Neural cell (in vitro differentiated cells): ENCODE results near the gene FADS3. TPM values are rescaled to one million over a fixed set of nuclear protein-coding genes. Genes with fewer than 3 reads are reported as not detected.

ENCODE experiments used
- H2AFZ ChIP-seq: fragments of 200-600, 300-800 bp; sonication (generic), shearing (Covaris generic); 2 replicates; pipeline ENCODE4 v1.6.0; 2014; ENCODE audit warnings: low read depth, mild to moderate bottlenecking, antibody characterized with exemption, low read length, moderate library complexity
- H3F3A ChIP-seq: fragments of 200-600 bp; shearing (Covaris generic); 2 replicates; pipeline ENCODE4 v1.6.1; 2016; ENCODE audit warnings: mild to moderate bottlenecking, moderate library complexity, mixed read lengths, antibody characterized with exemption, low read length; ENCODE audit not compliant: insufficient read depth, poor library complexity, severe bottlenecking
- H3K27ac ChIP-seq: fragments of 200-600, 300-800 bp; sonication (generic), shearing (Covaris generic); 2 replicates; pipeline ENCODE4 v1.5.1; 2014; ENCODE audit warnings: mild to moderate bottlenecking, low read length, moderate library complexity
- H3K27me3 ChIP-seq: fragments of 300-800, 200-600 bp; sonication (generic), shearing (Covaris generic); 2 replicates; pipeline ENCODE4 v1.6.0; 2014; ENCODE audit warnings: mild to moderate bottlenecking, low read depth, low read length, moderate library complexity; ENCODE audit not compliant: insufficient read depth
- H3K36me3 ChIP-seq: fragments of 300-800, 200-600 bp; sonication (generic), shearing (Covaris generic); 2 replicates; pipeline ENCODE4 v1.5.1; 2014; ENCODE audit warnings: mild to moderate bottlenecking, antibody characterized with exemption, low read length, moderate library complexity; ENCODE audit not compliant: insufficient read depth
- H3K4me2 ChIP-seq: fragments of 300-800, 200-600 bp; sonication (generic), shearing (Covaris generic); 2 replicates; pipeline ENCODE4 v1.6.0; 2014; ENCODE audit warnings: mild to moderate bottlenecking, low read length
- H3K4me3 ChIP-seq: fragments of 300-800, 200-600 bp; sonication (generic), shearing (Covaris generic); 2 replicates; pipeline ENCODE4 v1.5.1; 2014; ENCODE audit warnings: mild to moderate bottlenecking, low read length, moderate library complexity
- H3K79me2 ChIP-seq: fragments of 200-600 bp; shearing (Covaris generic); replicated peaks from 2 replicates; pipeline ENCODE4 v1.6.0; 2014; ENCODE audit warnings: mild to moderate bottlenecking, low read length, moderate library complexity; ENCODE audit not compliant: insufficient read depth
- H3K9ac ChIP-seq: fragments of 300-800, 200-600 bp; sonication (generic), shearing (Covaris generic); 2 replicates; pipeline ENCODE4 v1.6.1; 2016; ENCODE audit warnings: mild to moderate bottlenecking, low read length, mixed read lengths
- H3K9me2 ChIP-seq: fragments of 200-600 bp; shearing (Covaris generic); 2 replicates; pipeline ENCODE4 v1.6.1; 2016; ENCODE audit warnings: mild to moderate bottlenecking, low read length, mixed read lengths; ENCODE audit not compliant: insufficient read depth
- H3K9me3 ChIP-seq: fragments of 200-600, 300-800 bp; sonication (generic), shearing (Covaris generic); 2 replicates; pipeline ENCODE4 v1.6.1; 2016; ENCODE audit warnings: mild to moderate bottlenecking, mixed run types, low read length, moderate library complexity, mixed read lengths
- H4K20me1 ChIP-seq: fragments of 200-600 bp; shearing (Covaris generic); 2 replicates; pipeline ENCODE4 v1.6.1; 2016; ENCODE audit warnings: mild to moderate bottlenecking, mixed run types; ENCODE audit not compliant: insufficient read depth
- EP300 ChIP-seq: fragments of 450-650 bp; conservative IDR thresholded peaks from 2 replicates; pipeline ENCODE4 v1.6.1; 2014; ENCODE audit warnings: antibody characterized with exemption, mild to moderate bottlenecking, moderate library complexity; ENCODE audit not compliant: poor library complexity, severe bottlenecking
- EZH2 ChIP-seq: fragments of 200-600, 300-800 bp; shearing (Covaris generic), sonication (generic); IDR thresholded peaks from 2 replicates; pipeline ENCODE4 v1.6.1; 2014; ENCODE audit warnings: antibody characterized with exemption, low read length, borderline replicate concordance, mild to moderate bottlenecking; ENCODE audit not compliant: insufficient read depth, poor library complexity, severe bottlenecking
- MXI1 ChIP-seq: fragments of 450-650 bp; conservative IDR thresholded peaks from 2 replicates; pipeline ENCODE4 v1.6.1; 2014; ENCODE audit warnings: antibody characterized with exemption, mild to moderate bottlenecking; ENCODE audit not compliant: poor library complexity, severe bottlenecking
- POLR2AphosphoS5 ChIP-seq: IDR thresholded peaks from 2 replicates; pipeline ENCODE4 v1.6.1; 2012
- RAD21 ChIP-seq: fragments of 450-650 bp; conservative IDR thresholded peaks from 2 replicates; pipeline ENCODE4 v1.6.1; 2014; ENCODE audit warnings: antibody characterized with exemption, mild to moderate bottlenecking, moderate library complexity
- SMC3 ChIP-seq: fragments of 450-650 bp; conservative IDR thresholded peaks from 2 replicates; pipeline ENCODE4 v1.6.1; 2014; ENCODE audit warnings: antibody characterized with exemption, mild to moderate bottlenecking, moderate library complexity; ENCODE audit not compliant: poor library complexity
- TAF1 ChIP-seq: IDR thresholded peaks from 2 replicates; pipeline ENCODE4 v1.6.1; 2012; ENCODE audit warnings: low read depth
- polyA plus RNA-seq: library from polyadenylated mRNA; depleted of rRNA; stranded (reverse); fragments of >200 nt; gene quantifications from 2 replicates; pipeline ENCODE4 v1.2.3, GENCODE V29; 2014
- TF ChIP-seq, protein P1 (sequence below): fragments of 450-650 bp; IDR thresholded peaks from 2 replicates; pipeline ENCODE4 v1.5.1; 2014; ENCODE audit warnings: antibody characterized with exemption, mild to moderate bottlenecking, moderate library complexity; ENCODE audit not compliant: poor library complexity, severe bottlenecking
- TF ChIP-seq, protein P2 (sequence below): IDR thresholded peaks from 2 replicates; pipeline ENCODE4 v1.6.1; 2012; ENCODE audit warnings: borderline replicate concordance

The FADS3 gene
- polyA plus RNA-seq, 1 donor from 2014 or later: 35.4 TPM

DNA sequence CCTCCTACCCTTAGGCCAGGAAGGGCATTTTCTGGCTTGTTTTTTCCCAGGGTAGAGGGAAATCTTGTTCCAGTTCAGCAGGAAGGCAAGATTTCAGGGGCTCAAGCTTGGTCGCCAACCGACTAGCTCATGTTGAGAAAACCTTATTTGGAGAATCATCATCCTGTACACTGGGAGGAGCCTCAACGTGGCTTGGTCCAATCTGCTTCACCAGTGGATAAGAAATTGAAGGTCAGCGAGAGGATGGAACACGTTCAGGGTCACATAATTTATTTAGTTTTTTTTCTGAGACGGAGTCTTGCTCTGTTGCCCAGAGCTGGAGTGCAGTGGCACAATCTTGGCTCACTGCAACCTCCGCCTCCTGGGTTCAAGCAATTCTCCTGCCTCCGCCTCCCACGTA lies 42.7 kb downstream of the FADS3 start:
- Histone ChIP-seq H3K9me3 (no peaks in the 10 kb centered on the region), H3F3A (no peaks in the 10 kb centered on the region), H3K27me3 (no peaks in the 10 kb centered on the region), H3K27ac (no peak overlapping the region), H4K20me1 (no peaks in the 10 kb centered on the region), H3K36me3 (peaks cover 5% of the 10 kb centered on the region), H3K79me2 (no peaks in the 10 kb centered on the region), H3K4me3 (no peak overlapping the region), H3K4me2 (no peak overlapping the region), H3K9ac (no peak overlapping the region), H3K9me2 (no peaks in the 10 kb centered on the region), H2AFZ (no peak overlapping the region)
- TF ChIP-seq, protein P1, sequence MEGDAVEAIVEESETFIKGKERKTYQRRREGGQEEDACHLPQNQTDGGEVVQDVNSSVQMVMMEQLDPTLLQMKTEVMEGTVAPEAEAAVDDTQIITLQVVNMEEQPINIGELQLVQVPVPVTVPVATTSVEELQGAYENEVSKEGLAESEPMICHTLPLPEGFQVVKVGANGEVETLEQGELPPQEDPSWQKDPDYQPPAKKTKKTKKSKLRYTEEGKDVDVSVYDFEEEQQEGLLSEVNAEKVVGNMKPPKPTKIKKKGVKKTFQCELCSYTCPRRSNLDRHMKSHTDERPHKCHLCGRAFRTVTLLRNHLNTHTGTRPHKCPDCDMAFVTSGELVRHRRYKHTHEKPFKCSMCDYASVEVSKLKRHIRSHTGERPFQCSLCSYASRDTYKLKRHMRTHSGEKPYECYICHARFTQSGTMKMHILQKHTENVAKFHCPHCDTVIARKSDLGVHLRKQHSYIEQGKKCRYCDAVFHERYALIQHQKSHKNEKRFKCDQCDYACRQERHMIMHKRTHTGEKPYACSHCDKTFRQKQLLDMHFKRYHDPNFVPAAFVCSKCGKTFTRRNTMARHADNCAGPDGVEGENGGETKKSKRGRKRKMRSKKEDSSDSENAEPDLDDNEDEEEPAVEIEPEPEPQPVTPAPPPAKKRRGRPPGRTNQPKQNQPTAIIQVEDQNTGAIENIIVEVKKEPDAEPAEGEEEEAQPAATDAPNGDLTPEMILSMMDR: no peak
- TF ChIP-seq TAF1: no peak
- no peak for TF ChIP-seq EZH2
- no peak for TF ChIP-seq MXI1
- TF ChIP-seq, protein P2, sequence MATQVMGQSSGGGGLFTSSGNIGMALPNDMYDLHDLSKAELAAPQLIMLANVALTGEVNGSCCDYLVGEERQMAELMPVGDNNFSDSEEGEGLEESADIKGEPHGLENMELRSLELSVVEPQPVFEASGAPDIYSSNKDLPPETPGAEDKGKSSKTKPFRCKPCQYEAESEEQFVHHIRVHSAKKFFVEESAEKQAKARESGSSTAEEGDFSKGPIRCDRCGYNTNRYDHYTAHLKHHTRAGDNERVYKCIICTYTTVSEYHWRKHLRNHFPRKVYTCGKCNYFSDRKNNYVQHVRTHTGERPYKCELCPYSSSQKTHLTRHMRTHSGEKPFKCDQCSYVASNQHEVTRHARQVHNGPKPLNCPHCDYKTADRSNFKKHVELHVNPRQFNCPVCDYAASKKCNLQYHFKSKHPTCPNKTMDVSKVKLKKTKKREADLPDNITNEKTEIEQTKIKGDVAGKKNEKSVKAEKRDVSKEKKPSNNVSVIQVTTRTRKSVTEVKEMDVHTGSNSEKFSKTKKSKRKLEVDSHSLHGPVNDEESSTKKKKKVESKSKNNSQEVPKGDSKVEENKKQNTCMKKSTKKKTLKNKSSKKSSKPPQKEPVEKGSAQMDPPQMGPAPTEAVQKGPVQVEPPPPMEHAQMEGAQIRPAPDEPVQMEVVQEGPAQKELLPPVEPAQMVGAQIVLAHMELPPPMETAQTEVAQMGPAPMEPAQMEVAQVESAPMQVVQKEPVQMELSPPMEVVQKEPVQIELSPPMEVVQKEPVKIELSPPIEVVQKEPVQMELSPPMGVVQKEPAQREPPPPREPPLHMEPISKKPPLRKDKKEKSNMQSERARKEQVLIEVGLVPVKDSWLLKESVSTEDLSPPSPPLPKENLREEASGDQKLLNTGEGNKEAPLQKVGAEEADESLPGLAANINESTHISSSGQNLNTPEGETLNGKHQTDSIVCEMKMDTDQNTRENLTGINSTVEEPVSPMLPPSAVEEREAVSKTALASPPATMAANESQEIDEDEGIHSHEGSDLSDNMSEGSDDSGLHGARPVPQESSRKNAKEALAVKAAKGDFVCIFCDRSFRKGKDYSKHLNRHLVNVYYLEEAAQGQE: no peak
- TF ChIP-seq EP300: no peak
- TF ChIP-seq POLR2AphosphoS5: no peak
- no peak for TF ChIP-seq RAD21
- no peak for TF ChIP-seq SMC3

DNA sequence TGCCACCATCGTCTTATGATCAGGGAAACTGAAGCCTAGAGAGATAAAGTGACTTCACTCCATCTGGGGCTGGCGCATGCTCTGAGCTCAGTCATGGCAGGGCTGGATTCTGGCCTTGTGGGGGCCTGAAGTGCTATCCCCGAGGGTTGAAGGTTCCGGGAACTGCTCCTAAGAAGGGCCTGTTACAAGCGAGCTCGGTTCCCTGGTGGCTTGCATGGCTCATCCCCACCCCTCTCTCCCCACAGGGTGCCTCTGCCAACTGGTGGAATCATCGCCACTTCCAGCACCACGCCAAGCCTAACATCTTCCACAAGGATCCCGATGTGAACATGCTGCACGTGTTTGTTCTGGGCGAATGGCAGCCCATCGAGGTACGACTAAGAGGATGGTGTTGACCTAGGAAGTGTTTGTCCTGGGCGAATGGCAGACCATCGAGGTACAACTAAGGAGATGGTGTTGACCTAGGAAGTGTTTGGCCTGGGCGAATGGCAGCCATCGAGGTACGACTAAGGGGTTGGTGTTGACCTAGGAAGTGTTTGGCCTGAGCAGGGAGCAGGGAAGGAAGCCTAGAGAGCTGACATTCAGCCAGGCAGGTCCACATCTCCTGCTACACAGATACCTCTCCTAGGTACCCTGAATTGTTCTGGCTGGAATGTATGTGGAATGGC lies 43.3 kb downstream of the FADS3 start:
- Histone ChIP-seq H2AFZ (no peak overlapping the region), H3K27ac (no peak overlapping the region), H3K9me3 (no peaks in the 10 kb centered on the region), H4K20me1 (no peaks in the 10 kb centered on the region), H3F3A (no peaks in the 10 kb centered on the region), H3K9ac (no peak overlapping the region), H3K36me3 (peaks cover 5% of the 10 kb centered on the region), H3K27me3 (no peaks in the 10 kb centered on the region), H3K79me2 (peaks cover under 1% of the 10 kb centered on the region), H3K4me3 (no peak overlapping the region), H3K9me2 (no peaks in the 10 kb centered on the region), H3K4me2 (no peak overlapping the region)
- TF ChIP-seq, protein P1: no peak
- TF ChIP-seq POLR2AphosphoS5: no peak
- TF ChIP-seq SMC3: no peak
- TF ChIP-seq EZH2: no peak
- TF ChIP-seq MXI1: no peak
- no peak for TF ChIP-seq TAF1
- TF ChIP-seq, protein P2: no peak
- TF ChIP-seq RAD21: no peak
- TF ChIP-seq EP300: no peak
